ENCODE measurements around the gene DEDD2. TPM values are rescaled to one million over a fixed set of nuclear protein-coding genes. Genes with fewer than 3 reads are reported as not detected.

DEDD2 gene
- total RNA-seq, 1 donor from 2014 or later: 25.3 TPM

- TF ChIP-seq CTCF (IDR thresholded peaks at IDR 0.05) (no peak), POLR2AphosphoS5 (IDR thresholded peaks at IDR 0.05; ENCODE audit: insufficient read depth in 1 of 2, low read depth in 1 of 2) (no peak), POLR2A (IDR thresholded peaks at IDR 0.05) (no peak)
- Histone ChIP-seq H3K36me3 (no peaks in the 10 kb centered on the region), H3K4me1 (no peaks in the 10 kb centered on the region), H3K27ac (no peak overlapping the region), H3K27me3 (no peaks in the 10 kb centered on the region), H3K4me3 (no peak overlapping the region), H3K9me3 (no peaks in the 10 kb centered on the region)
- intact Hi-C loops (cut with DNase I): no loop called here
- no peak for DNase-seq (ENCODE audit: extremely low spot score in 2 of 2)
Observed at GRCh38 chr19:42169486-42170413, 47.7 kb downstream of the DEDD2 start.

GRCh38 chr19:42168206-42168605 lies 49.3 kb downstream of the DEDD2 start:
- H3K4me1 ChIP-seq: no peaks in the 10 kb centered on the region
- TF ChIP-seq POLR2A (IDR thresholded peaks at IDR 0.05) (no peak), CTCF (IDR thresholded peaks at IDR 0.05) (no peak), POLR2AphosphoS5 (IDR thresholded peaks at IDR 0.05; ENCODE audit: insufficient read depth in 1 of 2, low read depth in 1 of 2) (no peak)
- intact Hi-C loops (cut with DNase I): no loop called here
- no peaks in the 10 kb centered on the region for H3K27me3 ChIP-seq
- H3K9me3 ChIP-seq: no peaks in the 10 kb centered on the region
- no peak overlapping the region for H3K4me3 ChIP-seq
- H3K27ac ChIP-seq: no peak overlapping the region
- no peaks in the 10 kb centered on the region for H3K36me3 ChIP-seq
- DNase-seq (ENCODE audit: extremely low spot score in 2 of 2): no peak

- no peaks in the 10 kb centered on the region for H3K9me3 ChIP-seq
- no peak for DNase-seq (ENCODE audit: extremely low spot score in 2 of 2)
- no peaks in the 10 kb centered on the region for H3K4me1 ChIP-seq
- TF ChIP-seq CTCF (IDR thresholded peaks at IDR 0.05) (no peak), POLR2A (IDR thresholded peaks at IDR 0.05) (no peak), POLR2AphosphoS5 (IDR thresholded peaks at IDR 0.05; ENCODE audit: insufficient read depth in 1 of 2, low read depth in 1 of 2) (no peak)
- H3K36me3 ChIP-seq: no peaks in the 10 kb centered on the region
- no peak overlapping the region for H3K27ac ChIP-seq
- H3K4me3 ChIP-seq: no peak overlapping the region
- no peaks in the 10 kb centered on the region for H3K27me3 ChIP-seq
- intact Hi-C loops (cut with DNase I): no loop called here
Observed at GRCh38 chr19:42166316-42166715, 51.2 kb downstream of the DEDD2 start.

- intact Hi-C loops (cut with DNase I): no loop called here
- H3K27ac ChIP-seq: no peak overlapping the region
- no peaks in the 10 kb centered on the region for H3K4me1 ChIP-seq
- H3K9me3 ChIP-seq: no peaks in the 10 kb centered on the region
- TF ChIP-seq CTCF (IDR thresholded peaks at IDR 0.05): no peak
- no peak for TF ChIP-seq POLR2A (IDR thresholded peaks at IDR 0.05)
- no peak for TF ChIP-seq POLR2AphosphoS5 (IDR thresholded peaks at IDR 0.05; ENCODE audit: insufficient read depth in 1 of 2, low read depth in 1 of 2)
- H3K36me3 ChIP-seq: no peaks in the 10 kb centered on the region
- no peak overlapping the region for H3K4me3 ChIP-seq
- no peaks in the 10 kb centered on the region for H3K27me3 ChIP-seq
- DNase-seq (ENCODE audit: extremely low spot score in 2 of 2): no peak
Observed at GRCh38 chr19:42165146-42165545, 52.3 kb downstream of the DEDD2 start.

GRCh38 chr19:42161616-42162263 lies 55.7 kb downstream of the DEDD2 start:
- Histone ChIP-seq H3K4me3 (no peak overlapping the region), H3K27me3 (no peaks in the 10 kb centered on the region), H3K9me3 (no peaks in the 10 kb centered on the region), H3K27ac (no peak overlapping the region), H3K36me3 (no peaks in the 10 kb centered on the region), H3K4me1 (no peaks in the 10 kb centered on the region)
- TF ChIP-seq POLR2A (IDR thresholded peaks at IDR 0.05) (no peak), CTCF (IDR thresholded peaks at IDR 0.05) (no peak), POLR2AphosphoS5 (IDR thresholded peaks at IDR 0.05; ENCODE audit: insufficient read depth in 1 of 2, low read depth in 1 of 2) (no peak)
- intact Hi-C loops (cut with DNase I): no loop called here
- no peak for DNase-seq (ENCODE audit: extremely low spot score in 2 of 2)
